CD14-positive monocyte (primary cell): Measurements from ENCODE around the gene GABRD. TPM values are rescaled to one million over a fixed set of nuclear protein-coding genes. Genes with fewer than 3 reads are reported as not detected.

Experiments
- DNase-seq, 3 donors: peaks; one replicate each; pipeline ENCODE4 v3.0.0-alpha.2; 2011 to 2022
- H2AFZ ChIP-seq: 2 replicates; pipeline ENCODE4 v1.6.0; 2012; ENCODE audit warnings: mild to moderate bottlenecking, low read depth, low read length, inconsistent platforms; ENCODE audit not compliant: insufficient read depth, poor library complexity, severe bottlenecking
- H3K27ac ChIP-seq, 2 donors: 1 replicate in 1 of 2; 2 replicates in 1 of 2; pipeline ENCODE4 v1.5.1; 2012 to 2013; ENCODE audit warnings: low read length in 2 of 2, control low read depth in 1 of 2, inconsistent platforms in 1 of 2, low read depth in 1 of 2, mild to moderate bottlenecking in 1 of 2
- H3K27me3 ChIP-seq, 2 donors: one replicate each; pipeline versions ENCODE4 v1.6.0 to v1.6.1; 2011 to 2013; ENCODE audit warnings: low read length in 2 of 2; ENCODE audit not compliant: control insufficient read depth in 2 of 2, insufficient read depth in 2 of 2
- H3K36me3 ChIP-seq, 2 donors: replicated peaks in 1 of 2; 1 replicate in 1 of 2; 2 replicates in 1 of 2; pipeline versions ENCODE4 v1.5.1 to v1.6.1; 2012 to 2013; ENCODE audit warnings: low read length in 2 of 2, control low read depth in 1 of 2, inconsistent platforms in 1 of 2, mild to moderate bottlenecking in 1 of 2; ENCODE audit not compliant: insufficient read depth in 2 of 2, control insufficient read depth in 1 of 2
- H3K4me1 ChIP-seq, 2 donors: 1 replicate in 1 of 2; 2 replicates in 1 of 2; pipeline versions ENCODE4 v1.5.1 to v1.6.1; 2012 to 2013; ENCODE audit warnings: low read length in 2 of 2, control low read depth in 1 of 2, inconsistent platforms in 1 of 2, mild to moderate bottlenecking in 1 of 2, moderate library complexity in 1 of 2; ENCODE audit not compliant: insufficient read depth in 2 of 2, control insufficient read depth in 1 of 2
- H3K4me2 ChIP-seq: replicated peaks from 2 replicates; pipeline ENCODE3; 2012; ENCODE audit warnings: low read length, moderate library complexity, mild to moderate bottlenecking; ENCODE audit not compliant: poor library complexity, severe bottlenecking; ENCODE audit errors: extremely low read depth
- H3K4me3 ChIP-seq, 3 experiments: fragments of 200-600 bp in 1 of 3; sonication (generic) in 1 of 3; replicated peaks in 1 of 3; 1 replicate in 2 of 3; 2 replicates in 1 of 3; pipeline ENCODE4 v1.5.1; 2011 to 2013; ENCODE audit warnings: low read length in 3 of 3, mild to moderate bottlenecking in 3 of 3, control low read depth in 2 of 3, low read depth in 2 of 3, inconsistent platforms in 1 of 3, moderate library complexity in 1 of 3
- H3K79me2 ChIP-seq: 2 replicates; pipeline ENCODE4 v1.6.0; 2012; ENCODE audit warnings: mild to moderate bottlenecking, control low read depth, inconsistent platforms, low read length, moderate library complexity; ENCODE audit not compliant: insufficient read depth
- H3K9ac ChIP-seq: 2 replicates; pipeline ENCODE4 v1.6.0; 2017; ENCODE audit warnings: low read length, mild to moderate bottlenecking; ENCODE audit not compliant: insufficient read depth, poor library complexity, severe bottlenecking
- H3K9me3 ChIP-seq, 2 donors: replicated peaks in 1 of 2; 1 replicate in 1 of 2; 2 replicates in 1 of 2; pipeline versions ENCODE4 v1.5.1 to v1.6.1; 2012 to 2013; ENCODE audit warnings: low read length in 2 of 2, control low read depth in 1 of 2; ENCODE audit not compliant: control insufficient read depth in 1 of 2, insufficient read depth in 1 of 2
- H4K20me1 ChIP-seq: 2 replicates; pipeline ENCODE4 v1.6.0; 2012; ENCODE audit warnings: mild to moderate bottlenecking, low read length, control low read depth, moderate library complexity; ENCODE audit not compliant: insufficient read depth
- H3K27ac Mint-ChIP-seq, 7 donors: one replicate each; pipeline ENCODE4 v1.8.0; 2020; ENCODE audit warnings: mild to moderate bottlenecking in 7 of 7, mixed read lengths in 7 of 7, moderate library complexity in 6 of 7, inconsistent platforms in 2 of 7
- H3K27me3 Mint-ChIP-seq, 3 donors: one replicate each; pipeline ENCODE4 v1.8.0; 2021 to 2022; ENCODE audit warnings: low read depth in 3 of 3, mild to moderate bottlenecking in 3 of 3, mixed read lengths in 3 of 3, moderate library complexity in 3 of 3, inconsistent platforms in 1 of 3
- H3K36me3 Mint-ChIP-seq, 2 donors: one replicate each; pipeline ENCODE4 v1.8.0; 2020; ENCODE audit warnings: mixed read lengths in 2 of 2, inconsistent platforms in 1 of 2, mild to moderate bottlenecking in 1 of 2
- H3K4me1 Mint-ChIP-seq: one replicate; pipeline ENCODE4 v1.8.0; 2020; ENCODE audit warnings: mild to moderate bottlenecking, mixed read lengths
- H3K4me3 Mint-ChIP-seq, 2 donors: one replicate each; pipeline ENCODE4 v1.8.0; 2020; ENCODE audit warnings: mild to moderate bottlenecking in 2 of 2, mixed read lengths in 2 of 2, moderate library complexity in 1 of 2
- H3K9me3 Mint-ChIP-seq, 7 donors: one replicate each; pipeline ENCODE4 v1.8.0; 2020 to 2022; ENCODE audit warnings: mixed read lengths in 7 of 7, mild to moderate bottlenecking in 6 of 7, moderate library complexity in 6 of 7, inconsistent platforms in 2 of 7
- CTCF ChIP-seq: fragments of 200-600 bp; IDR thresholded peaks from one replicate; pipeline ENCODE4 v1.8.0; 2022; ENCODE audit warnings: antibody characterized with exemption, mild to moderate bottlenecking
- WGBS: methylation state at CpG from one replicate; pipeline ENCODE4 v1.1.5; 2013; ENCODE audit warnings: missing lambda C conversion rate; ENCODE audit not compliant: insufficient coverage; 5-methylcytosine and 5-hydroxymethylcytosine counted together
- intact Hi-C, 2 donors: fragments of 100-400 bp; cut with micrococcal nuclease; formaldehyde crosslinking; loops; one replicate each; pipeline versions ENCODE4 v1.15.0 to v1.15.1; 2023
- polyA plus RNA-seq, 3 donors: library from polyadenylated mRNA; depleted of rRNA in 1 of 3; unstranded in 2 of 3; stranded (reverse) in 1 of 3; fragments of 300-500 nt in 2 of 3; fragments of >200 nt in 1 of 3; fragmentation: Illumina TruSeq in 2 of 3; gene quantifications; 1 replicate in 2 of 3; 2 replicates in 1 of 3; pipeline ENCODE4 v1.2.3, GENCODE V29; 2012 to 2021

The GABRD gene
- polyA plus RNA-seq, 3 donors = not detected

GRCh38 chr1:1979482-1980165, 39.5 kb upstream of the GABRD start:
- Histone ChIP-seq H3K4me1 (no peaks in the 10 kb centered on the region), H3K4me2 (no peak overlapping the region), H3K27me3 (no peaks in the 10 kb centered on the region), H2AFZ (no peak overlapping the region), H4K20me1 (no peaks in the 10 kb centered on the region), H3K9ac (no peak overlapping the region), H3K79me2 (no peaks in the 10 kb centered on the region), H3K27ac (no peak overlapping the region), H3K4me3 (no peak overlapping the region), H3K9me3 (peaks cover 10 to 38% of the 10 kb centered on the region in 2 donors), H3K36me3 (no peaks in the 10 kb centered on the region)
- peak overlapping the region in 1 of 7 donors; percentile 18 for H3K27ac Mint-ChIP-seq
- WGBS = 99% methylated on average over 46 of the region's 61 CpGs
- H3K4me1 Mint-ChIP-seq = peaks cover 3% of the 10 kb centered on the region
- no peak overlapping the region for H3K4me3 Mint-ChIP-seq
- H3K27me3 Mint-ChIP-seq = peaks cover 3 to 9% (median 5%) of the 10 kb centered on the region in 3 donors
- H3K9me3 Mint-ChIP-seq = peaks cover 12 to 29% (median 21%) of the 10 kb centered on the region in 7 donors
- no peak for DNase-seq
- no peak for TF ChIP-seq CTCF
- intact Hi-C loops = no loop called here
- H3K36me3 Mint-ChIP-seq = no peaks in the 10 kb centered on the region

- Histone ChIP-seq H3K9me3 (peaks cover 10 to 38% of the 10 kb centered on the region in 2 donors), H3K4me1 (no peaks in the 10 kb centered on the region), H3K9ac (no peak overlapping the region), H2AFZ (no peak overlapping the region), H3K4me2 (no peak overlapping the region), H3K27ac (no peak overlapping the region), H3K79me2 (no peaks in the 10 kb centered on the region), H4K20me1 (no peaks in the 10 kb centered on the region), H3K4me3 (no peak overlapping the region), H3K36me3 (no peaks in the 10 kb centered on the region), H3K27me3 (no peaks in the 10 kb centered on the region)
- Mint-ChIP-seq H3K9me3 (peaks cover 12 to 29% (median 21%) of the 10 kb centered on the region in 7 donors), H3K4me1 (peaks cover 1% of the 10 kb centered on the region), H3K27me3 (peaks cover 3 to 7% (median 6%) of the 10 kb centered on the region in 3 donors), H3K36me3 (no peaks in the 10 kb centered on the region), H3K4me3 (no peak overlapping the region), H3K27ac (no peak overlapping the region)
- no peak for TF ChIP-seq CTCF
- intact Hi-C loops = no loop called here
- WGBS = 94% methylated on average over 40 of the region's 42 CpGs
- no peak for DNase-seq
Measured at GRCh38 chr1:1980467-1981141, 38.5 kb upstream of the GABRD start.
